PFSK-1 (cell line): ENCODE measurements around the gene NEDD4L.

Source experiments
- POLR2AphosphoS5 ChIP-seq: IDR thresholded peaks from 2 replicates; pipeline ENCODE4 v1.6.1; 2012; ENCODE audit warnings: low read depth, mild to moderate bottlenecking, control low read depth, low read length, moderate library complexity
- SIN3A ChIP-seq: IDR thresholded peaks from 2 replicates; pipeline ENCODE4 v1.6.1; 2012; ENCODE audit warnings: mild to moderate bottlenecking, low read length, moderate library complexity, borderline replicate concordance; ENCODE audit not compliant: insufficient read depth
- TAF1 ChIP-seq: IDR thresholded peaks from 2 replicates; pipeline ENCODE4 v1.6.1; 2012; ENCODE audit warnings: low read length, control low read depth, borderline replicate concordance; ENCODE audit not compliant: insufficient read depth
- TF ChIP-seq, protein P1 (sequence below), 2 experiments: IDR thresholded peaks; 2 replicates each; pipeline versions ENCODE4 v1.6.1 to v1.8.0; 2011 to 2012; ENCODE audit warnings: low read depth in 2 of 2, low read length in 2 of 2, control low read depth in 1 of 2, inconsistent platforms in 1 of 2, mild to moderate bottlenecking in 1 of 2, moderate library complexity in 1 of 2; ENCODE audit not compliant: insufficient read depth in 1 of 2

DNA sequence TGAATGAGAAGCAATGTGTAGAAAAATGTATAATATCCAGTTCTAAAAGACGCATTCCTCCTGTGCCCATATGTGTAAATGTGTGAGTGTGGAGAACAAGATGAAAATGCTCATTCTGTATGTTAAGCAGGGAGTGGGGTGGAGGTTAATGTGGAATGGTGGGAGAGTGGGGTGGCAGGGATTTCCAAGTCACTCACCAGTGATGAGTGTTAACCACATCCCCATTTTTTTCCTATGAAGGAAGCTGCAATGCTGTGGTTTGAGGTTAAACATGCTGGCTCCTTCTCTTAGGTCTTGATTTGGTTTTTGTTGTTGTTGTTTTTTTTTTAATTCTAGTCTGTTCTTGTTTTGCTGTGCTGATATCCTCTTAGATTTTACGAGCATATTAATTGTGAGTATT lies 169.4 kb downstream of the NEDD4L start:
- TF ChIP-seq TAF1, result no peak
- TF ChIP-seq POLR2AphosphoS5, result no peak
- TF ChIP-seq SIN3A, result no peak
- TF ChIP-seq, protein P1, sequence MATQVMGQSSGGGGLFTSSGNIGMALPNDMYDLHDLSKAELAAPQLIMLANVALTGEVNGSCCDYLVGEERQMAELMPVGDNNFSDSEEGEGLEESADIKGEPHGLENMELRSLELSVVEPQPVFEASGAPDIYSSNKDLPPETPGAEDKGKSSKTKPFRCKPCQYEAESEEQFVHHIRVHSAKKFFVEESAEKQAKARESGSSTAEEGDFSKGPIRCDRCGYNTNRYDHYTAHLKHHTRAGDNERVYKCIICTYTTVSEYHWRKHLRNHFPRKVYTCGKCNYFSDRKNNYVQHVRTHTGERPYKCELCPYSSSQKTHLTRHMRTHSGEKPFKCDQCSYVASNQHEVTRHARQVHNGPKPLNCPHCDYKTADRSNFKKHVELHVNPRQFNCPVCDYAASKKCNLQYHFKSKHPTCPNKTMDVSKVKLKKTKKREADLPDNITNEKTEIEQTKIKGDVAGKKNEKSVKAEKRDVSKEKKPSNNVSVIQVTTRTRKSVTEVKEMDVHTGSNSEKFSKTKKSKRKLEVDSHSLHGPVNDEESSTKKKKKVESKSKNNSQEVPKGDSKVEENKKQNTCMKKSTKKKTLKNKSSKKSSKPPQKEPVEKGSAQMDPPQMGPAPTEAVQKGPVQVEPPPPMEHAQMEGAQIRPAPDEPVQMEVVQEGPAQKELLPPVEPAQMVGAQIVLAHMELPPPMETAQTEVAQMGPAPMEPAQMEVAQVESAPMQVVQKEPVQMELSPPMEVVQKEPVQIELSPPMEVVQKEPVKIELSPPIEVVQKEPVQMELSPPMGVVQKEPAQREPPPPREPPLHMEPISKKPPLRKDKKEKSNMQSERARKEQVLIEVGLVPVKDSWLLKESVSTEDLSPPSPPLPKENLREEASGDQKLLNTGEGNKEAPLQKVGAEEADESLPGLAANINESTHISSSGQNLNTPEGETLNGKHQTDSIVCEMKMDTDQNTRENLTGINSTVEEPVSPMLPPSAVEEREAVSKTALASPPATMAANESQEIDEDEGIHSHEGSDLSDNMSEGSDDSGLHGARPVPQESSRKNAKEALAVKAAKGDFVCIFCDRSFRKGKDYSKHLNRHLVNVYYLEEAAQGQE (IDR thresholded peaks at IDR 0.05; ENCODE audit: insufficient read depth in 1 of 2, low read depth in 2 of 2, low read length in 2 of 2), result no peak
